ENCODE results near the gene MOV10L1.
"Not testable (repeated sequence)": the region's sequence is repeated elsewhere in the genome, so short reads cannot be mapped to it uniquely, and the experiment has no call there.

MOV10L1 gene

GRCh38 chr22:50204998-50205397, 115.2 kb downstream of the MOV10L1 start:
- not testable (repeated sequence) for H3K9ac ChIP-seq (ENCODE audit: low read length); H3K9me3 ChIP-seq (ENCODE audit: control insufficient read depth, low read depth, low read length); H3K27me3 ChIP-seq (ENCODE audit: control insufficient read depth, insufficient read depth, low read length); H3K27ac ChIP-seq (ENCODE audit: low read length); H3K4me1 ChIP-seq (ENCODE audit: control insufficient read depth, low read depth, low read length); H3K4me3 ChIP-seq (ENCODE audit: low read length)
- H3K36me3 ChIP-seq (ENCODE audit: control insufficient read depth, low read depth, low read length), result peaks cover 19% of the 10 kb centered on the region

GRCh38 chr22:50205781-50206569, 116.2 kb downstream of the MOV10L1 start:
- Histone ChIP-seq H3K27ac (ENCODE audit: low read length) (no peak overlapping the region), H3K9ac (ENCODE audit: low read length) (no peak overlapping the region), H3K9me3 (ENCODE audit: control insufficient read depth, low read depth, low read length) (no peaks in the 10 kb centered on the region), H3K4me1 (ENCODE audit: control insufficient read depth, low read depth, low read length) (peaks cover 9% of the 10 kb centered on the region), H3K4me3 (ENCODE audit: low read length) (no peak overlapping the region), H3K36me3 (ENCODE audit: control insufficient read depth, low read depth, low read length) (peaks cover 21% of the 10 kb centered on the region), H3K27me3 (ENCODE audit: control insufficient read depth, insufficient read depth, low read length) (no peaks in the 10 kb centered on the region)

GRCh38 chr22:50206599-50206998, 116.8 kb downstream of the MOV10L1 start:
- H3K9me3 ChIP-seq (ENCODE audit: control insufficient read depth, low read depth, low read length), result no peaks in the 10 kb centered on the region
- H3K4me1 ChIP-seq (ENCODE audit: control insufficient read depth, low read depth, low read length), result peaks cover 9% of the 10 kb centered on the region
- H3K27ac ChIP-seq (ENCODE audit: low read length), result no peak overlapping the region
- H3K4me3 ChIP-seq (ENCODE audit: low read length), result no peak overlapping the region
- no peak overlapping the region for H3K9ac ChIP-seq (ENCODE audit: low read length)
- H3K27me3 ChIP-seq (ENCODE audit: control insufficient read depth, insufficient read depth, low read length), result no peaks in the 10 kb centered on the region
- H3K36me3 ChIP-seq (ENCODE audit: control insufficient read depth, low read depth, low read length), result peaks cover 27% of the 10 kb centered on the region

GRCh38 chr22:50207383-50208140, 117.8 kb downstream of the MOV10L1 start:
- Histone ChIP-seq H3K9me3 (ENCODE audit: control insufficient read depth, low read depth, low read length) (no peaks in the 10 kb centered on the region), H3K4me1 (ENCODE audit: control insufficient read depth, low read depth, low read length) (peaks cover 4% of the 10 kb centered on the region), H3K36me3 (ENCODE audit: control insufficient read depth, low read depth, low read length) (peaks cover 27% of the 10 kb centered on the region), H3K9ac (ENCODE audit: low read length) (no peak overlapping the region), H3K4me3 (ENCODE audit: low read length) (no peak overlapping the region), H3K27me3 (ENCODE audit: control insufficient read depth, insufficient read depth, low read length) (no peaks in the 10 kb centered on the region), H3K27ac (ENCODE audit: low read length) (no peak overlapping the region)

- Histone ChIP-seq H3K27me3 (ENCODE audit: control insufficient read depth, insufficient read depth, low read length) (no peaks in the 10 kb centered on the region), H3K9me3 (ENCODE audit: control insufficient read depth, low read depth, low read length) (no peaks in the 10 kb centered on the region), H3K4me3 (ENCODE audit: low read length) (no peak overlapping the region), H3K4me1 (ENCODE audit: control insufficient read depth, low read depth, low read length) (peaks cover 4% of the 10 kb centered on the region), H3K27ac (ENCODE audit: low read length) (no peak overlapping the region), H3K36me3 (ENCODE audit: control insufficient read depth, low read depth, low read length) (peaks cover 35% of the 10 kb centered on the region), H3K9ac (ENCODE audit: low read length) (no peak overlapping the region)
These were observed 118.7 kb downstream of the MOV10L1 start for GRCh38 chr22:50208430-50208938.

- Histone ChIP-seq H3K4me3 (ENCODE audit: low read length) (no peak overlapping the region), H3K4me1 (ENCODE audit: control insufficient read depth, low read depth, low read length) (peaks cover 4% of the 10 kb centered on the region), H3K9me3 (ENCODE audit: control insufficient read depth, low read depth, low read length) (no peaks in the 10 kb centered on the region), H3K27ac (ENCODE audit: low read length) (no peak overlapping the region), H3K27me3 (ENCODE audit: control insufficient read depth, insufficient read depth, low read length) (no peaks in the 10 kb centered on the region), H3K9ac (ENCODE audit: low read length) (no peak overlapping the region), H3K36me3 (ENCODE audit: control insufficient read depth, low read depth, low read length) (peaks cover 31% of the 10 kb centered on the region)
These were observed 119.4 kb downstream of the MOV10L1 start for GRCh38 chr22:50208939-50209892.

- H3K9me3 ChIP-seq (ENCODE audit: control insufficient read depth, low read depth, low read length), result no peaks in the 10 kb centered on the region
- no peak overlapping the region for H3K4me3 ChIP-seq (ENCODE audit: low read length)
- H3K36me3 ChIP-seq (ENCODE audit: control insufficient read depth, low read depth, low read length), result peaks cover 34% of the 10 kb centered on the region
- H3K27ac ChIP-seq (ENCODE audit: low read length), result no peak overlapping the region
- no peaks in the 10 kb centered on the region for H3K27me3 ChIP-seq (ENCODE audit: control insufficient read depth, insufficient read depth, low read length)
- peaks cover 4% of the 10 kb centered on the region for H3K4me1 ChIP-seq (ENCODE audit: control insufficient read depth, low read depth, low read length)
- H3K9ac ChIP-seq (ENCODE audit: low read length), result no peak overlapping the region
These were observed 120.1 kb downstream of the MOV10L1 start for GRCh38 chr22:50209893-50210292.

GRCh38 chr22:50210378-50211139, 120.8 kb downstream of the MOV10L1 start:
- H3K4me1 ChIP-seq (ENCODE audit: control insufficient read depth, low read depth, low read length), result peaks cover 4% of the 10 kb centered on the region
- no peak overlapping the region for H3K27ac ChIP-seq (ENCODE audit: low read length)
- no peaks in the 10 kb centered on the region for H3K9me3 ChIP-seq (ENCODE audit: control insufficient read depth, low read depth, low read length)
- no peak overlapping the region for H3K4me3 ChIP-seq (ENCODE audit: low read length)
- H3K27me3 ChIP-seq (ENCODE audit: control insufficient read depth, insufficient read depth, low read length), result no peaks in the 10 kb centered on the region
- H3K36me3 ChIP-seq (ENCODE audit: control insufficient read depth, low read depth, low read length), result peaks cover 36% of the 10 kb centered on the region
- H3K9ac ChIP-seq (ENCODE audit: low read length), result no peak overlapping the region

GRCh38 chr22:50211147-50211546, 121.3 kb downstream of the MOV10L1 start:
- no peak overlapping the region for H3K27ac ChIP-seq (ENCODE audit: low read length)
- H3K4me1 ChIP-seq (ENCODE audit: control insufficient read depth, low read depth, low read length), result peaks cover 3% of the 10 kb centered on the region
- H3K9me3 ChIP-seq (ENCODE audit: control insufficient read depth, low read depth, low read length), result no peaks in the 10 kb centered on the region
- H3K9ac ChIP-seq (ENCODE audit: low read length), result no peak overlapping the region
- peaks cover 39% of the 10 kb centered on the region for H3K36me3 ChIP-seq (ENCODE audit: control insufficient read depth, low read depth, low read length)
- H3K27me3 ChIP-seq (ENCODE audit: control insufficient read depth, insufficient read depth, low read length), result no peaks in the 10 kb centered on the region
- no peak overlapping the region for H3K4me3 ChIP-seq (ENCODE audit: low read length)

Data from iPS-18a (cell line).